Breast epithelium (tissue), 3 donors: ENCODE results near the gene NPTXR.

ENCODE experiments used
- CTCF ChIP-seq, 3 donors: fragments of 450-650 bp; IDR thresholded peaks; one replicate each; pipeline ENCODE4 v1.5.1; 2016 to 2017; ENCODE audit warnings: antibody characterized with exemption in 3 of 3, mild to moderate bottlenecking in 3 of 3, moderate library complexity in 3 of 3
- POLR2A ChIP-seq: fragments of 450-650 bp; IDR thresholded peaks from one replicate; pipeline ENCODE4 v1.6.1; 2016; ENCODE audit warnings: antibody characterized with exemption, mild to moderate bottlenecking, moderate library complexity
- POLR2AphosphoS5 ChIP-seq, 3 donors: sonication (generic); formaldehyde crosslinking; IDR thresholded peaks; one replicate each; pipeline ENCODE4 v1.6.1; 2017; ENCODE audit warnings: antibody characterized with exemption in 3 of 3

- TF ChIP-seq CTCF (IDR thresholded peaks at IDR 0.05) (no peak), POLR2A (no peak), POLR2AphosphoS5 (IDR thresholded peaks at IDR 0.05) (no peak)
Observed at GRCh38 chr22:38826801-38827200, 17.0 kb downstream of the NPTXR start.
